Fibroblast of lung (primary cell): ENCODE results near the gene LMF1. TPM values are rescaled to one million over a fixed set of nuclear protein-coding genes. Genes with fewer than 3 reads are reported as not detected.
A peak's percentile ranks its signal among the peaks of the same experiment; 100 is the strongest.

ENCODE experiments used
- DNase-seq, 2 donors: peaks; one replicate each; pipeline versions ENCODE4 v3.0.0 to v3.0.0-alpha.2; 2010; ENCODE audit warnings: low read depth in 2 of 2
- H2AFZ ChIP-seq: 2 replicates; pipeline ENCODE4 v1.5.1; 2012; ENCODE audit warnings: low read length, control low read depth, inconsistent platforms
- H3K27ac ChIP-seq: 2 replicates; pipeline ENCODE4 v1.5.1; 2011; ENCODE audit warnings: low read length, control low read depth; ENCODE audit not compliant: insufficient read depth
- H3K27me3 ChIP-seq: 2 replicates; pipeline ENCODE4 v1.5.1; 2011; ENCODE audit warnings: mild to moderate bottlenecking, low read length; ENCODE audit not compliant: control insufficient read depth, insufficient read depth
- H3K36me3 ChIP-seq: 2 replicates; pipeline ENCODE4 v1.5.1; 2011; ENCODE audit warnings: low read length; ENCODE audit not compliant: control insufficient read depth, insufficient read depth
- H3K4me1 ChIP-seq: 2 replicates; pipeline ENCODE4 v1.5.1; 2011; ENCODE audit warnings: low read length; ENCODE audit not compliant: control insufficient read depth, insufficient read depth; ENCODE audit errors: extremely low read depth
- H3K4me2 ChIP-seq: 2 replicates; pipeline ENCODE4 v1.5.1; 2011; ENCODE audit warnings: low read length, control low read depth; ENCODE audit not compliant: insufficient read depth; ENCODE audit errors: extremely low read depth
- H3K4me3 ChIP-seq, 4 experiments: fragments of 200-600 bp in 1 of 4; sonication (generic) in 1 of 4; replicated peaks in 1 of 4; 2 replicates each; pipeline ENCODE4 v1.5.1; 2011 to 2016; ENCODE audit warnings: low read length in 4 of 4, low read depth in 3 of 4, mild to moderate bottlenecking in 3 of 4, control low read depth in 2 of 4, inconsistent platforms in 1 of 4, mixed read lengths in 1 of 4; ENCODE audit not compliant: insufficient read depth in 1 of 4; ENCODE audit errors: control extremely low read depth in 1 of 4
- H3K79me2 ChIP-seq: 2 replicates; pipeline ENCODE4 v1.5.1; 2012; ENCODE audit warnings: mild to moderate bottlenecking, low read length, inconsistent platforms; ENCODE audit not compliant: control insufficient read depth, insufficient read depth
- H3K9ac ChIP-seq: 2 replicates; pipeline ENCODE4 v1.5.1; 2011; ENCODE audit warnings: mild to moderate bottlenecking, low read length, control low read depth; ENCODE audit not compliant: insufficient read depth
- H3K9me3 ChIP-seq: 2 replicates; pipeline ENCODE4 v1.5.1; 2012; ENCODE audit warnings: low read depth, low read length; ENCODE audit not compliant: control insufficient read depth, insufficient read depth
- H4K20me1 ChIP-seq: 2 replicates; pipeline ENCODE4 v1.5.1; 2011; ENCODE audit warnings: low read length; ENCODE audit not compliant: control insufficient read depth, insufficient read depth; ENCODE audit errors: extremely low read depth
- EZH2 ChIP-seq: IDR thresholded peaks from 2 replicates; pipeline ENCODE4 v1.5.1; 2012; ENCODE audit warnings: low read length, control low read depth, mild to moderate bottlenecking; ENCODE audit errors: missing control alignments
- polyA plus RNA-seq, 2 donors: library from polyadenylated mRNA; depleted of rRNA in 1 of 2; stranded (reverse) in 1 of 2; unstranded in 1 of 2; fragments of >200 nt; gene quantifications; 2 replicates each; pipeline ENCODE4 v1.2.1, GENCODE V29; 2011 to 2012; ENCODE audit warnings: missing spikeins in 1 of 2
- total RNA-seq: library from RNA; depleted of rRNA; stranded (reverse); fragments of >200 nt; gene quantifications from 2 replicates; pipeline ENCODE4 v1.2.1, GENCODE V29; 2014
- TF ChIP-seq, protein P1 (sequence below), 2 donors: IDR thresholded peaks in 1 of 2; conservative IDR thresholded peaks in 1 of 2; 1 replicate in 1 of 2; 2 replicates in 1 of 2; pipeline ENCODE4 v1.5.1; 2011 to 2012; ENCODE audit warnings: low read length in 2 of 2, control low read depth in 1 of 2, inconsistent platforms in 1 of 2, low read depth in 1 of 2, mild to moderate bottlenecking in 1 of 2

Gene LMF1
- total and polyA plus RNA-seq, 2 donors (not counting 1 experiment from before 2014, with no cell fraction given) = 12.3 to 12.6 TPM

DNA sequence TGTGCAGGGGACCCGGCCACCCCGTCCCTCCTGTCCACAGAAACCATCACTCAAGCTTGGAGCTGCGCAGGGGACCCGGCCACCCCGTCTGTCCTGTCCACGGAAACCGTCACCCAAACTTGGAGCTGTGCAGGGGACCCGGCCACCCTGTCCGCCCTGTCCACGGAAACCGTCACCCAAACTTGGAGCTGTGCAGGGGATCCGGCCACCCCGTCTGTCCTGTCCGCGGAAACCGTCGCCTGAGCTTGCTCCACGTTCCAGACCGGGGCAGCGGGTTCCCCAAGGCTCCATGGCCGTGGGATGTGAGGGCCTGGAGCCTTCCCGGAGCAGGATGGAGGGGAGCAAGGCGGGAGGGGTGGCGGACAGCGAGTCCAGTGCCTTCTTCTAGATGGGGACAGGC is 36.0 kb upstream of the LMF1 start:
- TF ChIP-seq, protein P1, sequence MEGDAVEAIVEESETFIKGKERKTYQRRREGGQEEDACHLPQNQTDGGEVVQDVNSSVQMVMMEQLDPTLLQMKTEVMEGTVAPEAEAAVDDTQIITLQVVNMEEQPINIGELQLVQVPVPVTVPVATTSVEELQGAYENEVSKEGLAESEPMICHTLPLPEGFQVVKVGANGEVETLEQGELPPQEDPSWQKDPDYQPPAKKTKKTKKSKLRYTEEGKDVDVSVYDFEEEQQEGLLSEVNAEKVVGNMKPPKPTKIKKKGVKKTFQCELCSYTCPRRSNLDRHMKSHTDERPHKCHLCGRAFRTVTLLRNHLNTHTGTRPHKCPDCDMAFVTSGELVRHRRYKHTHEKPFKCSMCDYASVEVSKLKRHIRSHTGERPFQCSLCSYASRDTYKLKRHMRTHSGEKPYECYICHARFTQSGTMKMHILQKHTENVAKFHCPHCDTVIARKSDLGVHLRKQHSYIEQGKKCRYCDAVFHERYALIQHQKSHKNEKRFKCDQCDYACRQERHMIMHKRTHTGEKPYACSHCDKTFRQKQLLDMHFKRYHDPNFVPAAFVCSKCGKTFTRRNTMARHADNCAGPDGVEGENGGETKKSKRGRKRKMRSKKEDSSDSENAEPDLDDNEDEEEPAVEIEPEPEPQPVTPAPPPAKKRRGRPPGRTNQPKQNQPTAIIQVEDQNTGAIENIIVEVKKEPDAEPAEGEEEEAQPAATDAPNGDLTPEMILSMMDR (conservative IDR thresholded peaks at IDR 0.05 in 1 of 2, IDR thresholded peaks at IDR 0.05 in 1 of 2; ENCODE audit: low read depth in 1 of 2, low read length in 2 of 2) = no peak
- no peak for TF ChIP-seq EZH2
- Histone ChIP-seq H3K79me2 (no peaks in the 10 kb centered on the region), H3K9ac (no peak overlapping the region), H3K4me1 (no peaks in the 10 kb centered on the region), H2AFZ (no peak overlapping the region), H3K27ac (no peak overlapping the region), H3K36me3 (no peaks in the 10 kb centered on the region), H3K27me3 (no peaks in the 10 kb centered on the region), H4K20me1 (no peaks in the 10 kb centered on the region), H3K4me2 (no peak overlapping the region), H3K4me3 (no peak overlapping the region), H3K9me3 (no peaks in the 10 kb centered on the region)
- DNase-seq = no peak

- H3K4me2 ChIP-seq = no peak overlapping the region
- H3K9me3 ChIP-seq = no peaks in the 10 kb centered on the region
- H3K27ac ChIP-seq = no peak overlapping the region
- no peak for DNase-seq
- no peak for TF ChIP-seq EZH2
- no peaks in the 10 kb centered on the region for H4K20me1 ChIP-seq
- no peaks in the 10 kb centered on the region for H3K36me3 ChIP-seq
- H3K4me1 ChIP-seq = no peaks in the 10 kb centered on the region
- no peaks in the 10 kb centered on the region for H3K27me3 ChIP-seq
- H2AFZ ChIP-seq = no peak overlapping the region
- no peaks in the 10 kb centered on the region for H3K79me2 ChIP-seq
- no peak overlapping the region for H3K4me3 ChIP-seq
- H3K9ac ChIP-seq = no peak overlapping the region
Measured at GRCh38 chr16:1005286-1005685, 34.5 kb upstream of the LMF1 start.

GRCh38 chr16:1003391-1004347 is 32.9 kb upstream of the LMF1 start:
- no peaks in the 10 kb centered on the region for H4K20me1 ChIP-seq
- no peak overlapping the region for H3K4me3 ChIP-seq
- no peaks in the 10 kb centered on the region for H3K36me3 ChIP-seq
- H3K27me3 ChIP-seq = no peaks in the 10 kb centered on the region
- no peaks in the 10 kb centered on the region for H3K9me3 ChIP-seq
- H2AFZ ChIP-seq = no peak overlapping the region
- TF ChIP-seq, protein P1 (conservative IDR thresholded peaks at IDR 0.05 in 1 of 2, IDR thresholded peaks at IDR 0.05 in 1 of 2; ENCODE audit: low read depth in 1 of 2, low read length in 2 of 2) = no peak
- TF ChIP-seq EZH2 = no peak
- no peaks in the 10 kb centered on the region for H3K79me2 ChIP-seq
- H3K4me2 ChIP-seq = no peak overlapping the region
- no peak overlapping the region for H3K9ac ChIP-seq
- no peak overlapping the region for H3K27ac ChIP-seq
- peak in 1 of 2 donors; percentile 34 for DNase-seq
- H3K4me1 ChIP-seq = no peaks in the 10 kb centered on the region
